ENCODE results near the gene ZBED4. TPM values are rescaled to one million over a fixed set of nuclear protein-coding genes. Genes with fewer than 3 reads are reported as not detected.

ZBED4 gene
- total RNA-seq, 1 experiment from 2014 or later: 23.0 TPM

DNA sequence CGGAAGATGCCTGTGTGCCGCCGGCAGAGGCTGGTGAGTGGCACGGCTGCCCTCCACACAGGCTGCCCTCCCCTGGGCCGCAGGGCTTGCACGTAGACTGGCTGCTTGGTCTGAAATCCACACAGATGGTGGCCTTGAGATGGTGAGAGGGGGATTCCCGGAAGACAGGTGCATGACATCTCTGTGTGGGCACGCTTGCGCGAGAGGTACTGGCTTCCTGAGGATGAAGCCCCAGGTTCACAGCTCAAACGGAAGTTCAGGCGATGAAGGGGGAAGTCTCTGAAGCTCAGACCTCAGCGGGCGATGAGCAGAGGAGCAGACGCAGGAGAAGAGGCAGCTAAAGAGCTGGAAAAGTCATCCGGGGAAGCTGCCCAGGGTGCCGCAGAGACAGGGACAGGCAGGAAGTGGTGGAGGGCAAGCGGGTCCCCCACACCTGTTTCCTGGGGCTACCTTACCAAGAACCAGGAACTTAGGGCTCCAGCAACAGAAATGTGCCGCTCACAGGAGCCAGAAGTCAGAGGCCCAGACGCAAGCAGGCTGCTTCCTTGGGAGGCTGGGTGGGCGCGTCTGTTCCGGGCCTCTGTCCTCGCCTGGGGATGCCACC, 72.0 kb downstream of the ZBED4 start:
- Histone ChIP-seq H4K8ac (replicated peaks; ENCODE audit: insufficient read length, low read depth, low read length) (no peak overlapping the region), H2AK5ac (ENCODE audit: insufficient read length, low read length) (no peak overlapping the region), H4K5ac (ENCODE audit: insufficient read length, low read depth, low read length) (no peak overlapping the region), H4K20me1 (ENCODE audit: control insufficient read depth, insufficient read depth, insufficient read length) (no peaks in the 10 kb centered on the region), H3K79me2 (ENCODE audit: insufficient read depth, low read length) (no peaks in the 10 kb centered on the region), H2BK20ac (ENCODE audit: low read depth, low read length, poor library complexity, severe bottlenecking) (no peak overlapping the region), H2BK12ac (ENCODE audit: insufficient read length, low read depth, low read length) (no peak overlapping the region), H3T11ph (ENCODE audit: low read length) (no peak overlapping the region), H3K4me2 (ENCODE audit: insufficient read depth, insufficient read length, low read length) (no peak overlapping the region), H3K56ac (ENCODE audit: insufficient read length, low read depth, low read length) (no peak overlapping the region), H3K23me2 (ENCODE audit: insufficient read length, low read depth, low read length, poor library complexity, severe bottlenecking) (no peaks in the 10 kb centered on the region), H2BK15ac (ENCODE audit: low read depth, low read length) (no peak overlapping the region), H3K27ac (ENCODE audit: insufficient read length, low read depth, low read length) (no peak overlapping the region), H3K79me1 (ENCODE audit: insufficient read depth, low read depth, low read length, poor library complexity, severe bottlenecking) (no peaks in the 10 kb centered on the region), H3K27me3 (ENCODE audit: insufficient read depth, low read length) (no peaks in the 10 kb centered on the region), H3K14ac (ENCODE audit: insufficient read depth, low read length) (no peak overlapping the region; the same call in 1 of the 2 replicates), H3K9me3 (ENCODE audit: control insufficient read depth, low read depth, low read length) (no peaks in the 10 kb centered on the region), H3K18ac (ENCODE audit: insufficient read length, low read depth, low read length) (no peak overlapping the region), H2AFZ (ENCODE audit: low read length) (no peak overlapping the region), H4K91ac (ENCODE audit: insufficient read length, low read depth, low read length) (no peak overlapping the region), H3K9ac (ENCODE audit: extremely low read depth, insufficient read length, low read length) (no peak overlapping the region), H2BK5ac (ENCODE audit: insufficient read length, low read length) (no peak overlapping the region), H2BK120ac (ENCODE audit: low read depth, low read length, poor library complexity, severe bottlenecking) (no peak overlapping the region), H3K4ac (ENCODE audit: low read depth, low read length) (no peak overlapping the region), H3K4me1 (ENCODE audit: insufficient read depth, low read length) (no peaks in the 10 kb centered on the region), H3K23ac (ENCODE audit: insufficient read length, low read depth, low read length) (no peak overlapping the region)
- peaks cover 13% of the 10 kb centered on the region for H3K27me3 Mint-ChIP-seq (ENCODE audit: low read depth)
- WGBS (ENCODE audit: extremely low coverage, insufficient read length, low lambda C conversion rate): no CpG with 5 or more reads among the region's 24 CpGs
- no peak overlapping the region for H3K4me3 Mint-ChIP-seq
- no peak for DNase-seq
- H3K4me1 Mint-ChIP-seq: peaks cover 0 to 8% of the 10 kb centered on the region in 2 experiments; a peak in 3 of 4 replicates
- H3K9me3 Mint-ChIP-seq: no peaks in the 10 kb centered on the region
- peaks cover 0 to 19% (median 4%) of the 10 kb centered on the region in 3 experiments; a peak in 6 of 7 replicates for H3K36me3 Mint-ChIP-seq (ENCODE audit: insufficient read depth in 1 of 3, low read depth in 3 of 3)
- H3K27ac Mint-ChIP-seq: peak overlapping the region in 2 of 3 experiments; percentile 9 to 15; a peak in 2 of 7 replicates
- TF ChIP-seq, protein P1, sequence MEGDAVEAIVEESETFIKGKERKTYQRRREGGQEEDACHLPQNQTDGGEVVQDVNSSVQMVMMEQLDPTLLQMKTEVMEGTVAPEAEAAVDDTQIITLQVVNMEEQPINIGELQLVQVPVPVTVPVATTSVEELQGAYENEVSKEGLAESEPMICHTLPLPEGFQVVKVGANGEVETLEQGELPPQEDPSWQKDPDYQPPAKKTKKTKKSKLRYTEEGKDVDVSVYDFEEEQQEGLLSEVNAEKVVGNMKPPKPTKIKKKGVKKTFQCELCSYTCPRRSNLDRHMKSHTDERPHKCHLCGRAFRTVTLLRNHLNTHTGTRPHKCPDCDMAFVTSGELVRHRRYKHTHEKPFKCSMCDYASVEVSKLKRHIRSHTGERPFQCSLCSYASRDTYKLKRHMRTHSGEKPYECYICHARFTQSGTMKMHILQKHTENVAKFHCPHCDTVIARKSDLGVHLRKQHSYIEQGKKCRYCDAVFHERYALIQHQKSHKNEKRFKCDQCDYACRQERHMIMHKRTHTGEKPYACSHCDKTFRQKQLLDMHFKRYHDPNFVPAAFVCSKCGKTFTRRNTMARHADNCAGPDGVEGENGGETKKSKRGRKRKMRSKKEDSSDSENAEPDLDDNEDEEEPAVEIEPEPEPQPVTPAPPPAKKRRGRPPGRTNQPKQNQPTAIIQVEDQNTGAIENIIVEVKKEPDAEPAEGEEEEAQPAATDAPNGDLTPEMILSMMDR (conservative IDR thresholded peaks at IDR 0.05): no peak

Measured in H9 (cell line).